HepG2 (cell line): ENCODE data around the gene UNC5CL. TPM values are rescaled to one million over a fixed set of nuclear protein-coding genes. Genes with fewer than 3 reads are reported as not detected.

Experiments
- ATF7-NPFF ChIP-seq: sonication (generic); formaldehyde crosslinking; IDR thresholded peaks from 2 replicates; pipeline ENCODE4 v1.8.1; 2023; ENCODE audit warnings: mild to moderate bottlenecking, low read depth, missing genetic modification reagents, moderate library complexity
- BRF2 ChIP-seq: sonication (generic); formaldehyde crosslinking; IDR thresholded peaks from 2 replicates; pipeline ENCODE4 v1.8.1; 2022; ENCODE audit warnings: mild to moderate bottlenecking, missing genetic modification reagents
- CC2D1A ChIP-seq: sonication (generic); formaldehyde crosslinking; IDR thresholded peaks from 2 replicates; pipeline ENCODE4 v1.8.1; 2023; ENCODE audit warnings: mild to moderate bottlenecking, missing genetic modification reagents
- CEBPG ChIP-seq: IDR thresholded peaks from 2 replicates; pipeline ENCODE4 v1.6.1; 2016
- CREBL2 ChIP-seq: sonication (generic); formaldehyde crosslinking; IDR thresholded peaks from 2 replicates; pipeline ENCODE4 v1.8.1; 2023; ENCODE audit warnings: missing genetic modification reagents, mild to moderate bottlenecking, borderline replicate concordance
- DNMT3B ChIP-seq: conservative IDR thresholded peaks from 2 replicates; pipeline ENCODE4 v1.6.1; 2016; ENCODE audit warnings: missing biosample characterization, control low read depth
- DRAP1 ChIP-seq: IDR thresholded peaks from 2 replicates; pipeline ENCODE4 v1.6.1; 2016; ENCODE audit warnings: missing genetic modification reagents, missing compliant biosample characterization
- ELF3 ChIP-seq: IDR thresholded peaks from 2 replicates; pipeline ENCODE4 v1.6.1; 2016; ENCODE audit warnings: missing genetic modification reagents, missing compliant biosample characterization
- FOSL2 ChIP-seq: sonication (generic); formaldehyde crosslinking; IDR thresholded peaks from 2 replicates; pipeline ENCODE4 v1.4.0; 2020; ENCODE audit warnings: missing genetic modification reagents
- GATAD1 ChIP-seq: IDR thresholded peaks from 2 replicates; pipeline ENCODE4 v1.6.1; 2016; ENCODE audit warnings: missing genetic modification reagents, missing compliant biosample characterization
- GATAD2A ChIP-seq: IDR thresholded peaks from 2 replicates; pipeline ENCODE4 v1.6.1; 2016
- HMG20B ChIP-seq: conservative IDR thresholded peaks from 2 replicates; pipeline ENCODE4 v1.6.1; 2016; ENCODE audit warnings: missing genetic modification reagents, missing compliant biosample characterization
- ISX ChIP-seq: sonication (generic); formaldehyde crosslinking; conservative IDR thresholded peaks from 2 replicates; pipeline ENCODE4 v1.5.0; 2020; ENCODE audit warnings: missing genetic modification reagents
- MYC ChIP-seq: sonication (generic); formaldehyde crosslinking; IDR thresholded peaks from 2 replicates; pipeline ENCODE4 v1.9.0; 2021; ENCODE audit warnings: missing genetic modification reagents, borderline replicate concordance
- NCOA2 ChIP-seq: sonication (generic); formaldehyde crosslinking; IDR thresholded peaks from 2 replicates; pipeline ENCODE4 v1.8.0; 2022; ENCODE audit warnings: inconsistent platforms
- RFX3 ChIP-seq: IDR thresholded peaks from 2 replicates; pipeline ENCODE4 v1.6.1; 2016; ENCODE audit warnings: missing biosample characterization, missing genetic modification reagents
- SIX1 ChIP-seq: sonication (generic); formaldehyde crosslinking; IDR thresholded peaks from 2 replicates; pipeline ENCODE4 v1.4.0; 2020; ENCODE audit warnings: missing genetic modification reagents, borderline replicate concordance
- SKI ChIP-seq: fragments of 450-650 bp; IDR thresholded peaks from one replicate; pipeline ENCODE4 v1.6.1; 2018; ENCODE audit warnings: mild to moderate bottlenecking; ENCODE audit not compliant: partially characterized antibody
- SRSF1 ChIP-seq: fragments of 200-400 bp; formaldehyde crosslinking; optimal IDR thresholded peaks from 2 replicates; pipeline ENCODE3; 2017; ENCODE audit warnings: mild to moderate bottlenecking, low read depth, low read length, moderate library complexity
- TARDBP ChIP-seq: sonication (generic); formaldehyde crosslinking; IDR thresholded peaks from 2 replicates; pipeline ENCODE4 v1.8.0; 2022; ENCODE audit warnings: mild to moderate bottlenecking, missing genetic modification reagents
- ZBTB3 ChIP-seq: sonication (generic); formaldehyde crosslinking; IDR thresholded peaks from 2 replicates; pipeline ENCODE4 v1.4.0; 2020; ENCODE audit warnings: low read depth, mild to moderate bottlenecking, moderate library complexity, missing genetic modification reagents, borderline replicate concordance
- ZMYM4 ChIP-seq: sonication (generic); formaldehyde crosslinking; IDR thresholded peaks from 2 replicates; pipeline ENCODE4 v1.8.1; 2023; ENCODE audit warnings: mild to moderate bottlenecking, missing genetic modification reagents
- ZNF10 ChIP-seq: sonication (generic); formaldehyde crosslinking; IDR thresholded peaks from 2 replicates; pipeline ENCODE4 v1.4.0; 2020; ENCODE audit warnings: mild to moderate bottlenecking, low read depth, missing genetic modification reagents, borderline replicate concordance
- ZNF362 ChIP-seq: sonication (generic); formaldehyde crosslinking; IDR thresholded peaks from 2 replicates; pipeline ENCODE4 v1.4.0; 2020; ENCODE audit warnings: missing genetic modification reagents, mild to moderate bottlenecking, borderline replicate concordance
- ZNF431 ChIP-seq: sonication (generic); formaldehyde crosslinking; IDR thresholded peaks from 2 replicates; pipeline ENCODE4 v1.9.0; 2022; ENCODE audit warnings: missing genetic modification reagents, low read depth, mild to moderate bottlenecking, borderline replicate concordance
- ZNF496 ChIP-seq: sonication (generic); formaldehyde crosslinking; IDR thresholded peaks from 2 replicates; pipeline ENCODE4 v1.8.1; 2023; ENCODE audit warnings: mild to moderate bottlenecking, moderate library complexity, missing genetic modification reagents; ENCODE audit not compliant: insufficient replicate concordance
- ZNF543 ChIP-seq: sonication (generic); formaldehyde crosslinking; IDR thresholded peaks from 2 replicates; pipeline ENCODE4 v1.4.0; 2020; ENCODE audit warnings: mild to moderate bottlenecking, missing genetic modification reagents
- ZNF547 ChIP-seq: sonication (generic); formaldehyde crosslinking; IDR thresholded peaks from 2 replicates; pipeline ENCODE4 v1.5.1; 2020; ENCODE audit warnings: mild to moderate bottlenecking, missing genetic modification reagents
- ZNF589 ChIP-seq: sonication (generic); formaldehyde crosslinking; conservative IDR thresholded peaks from 2 replicates; pipeline ENCODE4 v1.8.0; 2022; ENCODE audit warnings: mild to moderate bottlenecking, moderate library complexity, missing genetic modification reagents
- ZNF891 ChIP-seq: sonication (generic); formaldehyde crosslinking; IDR thresholded peaks from 2 replicates; pipeline ENCODE4 v1.5.0; 2020; ENCODE audit warnings: mild to moderate bottlenecking, missing genetic modification reagents
- polyA plus RNA-seq, 8 experiments: library from polyadenylated mRNA; depleted of rRNA in 3 of 8; stranded (reverse) in 7 of 8; unstranded in 1 of 8; fragments of >200 nt; fragmentation: Illumina TruSeq in 4 of 8; extraction: Trizol in 4 of 8; gene quantifications; 2 replicates each; pipeline versions ENCODE4 v1.2.1 to v1.2.3, GENCODE V29; 2011 to 2016; ENCODE audit warnings: low read depth in 4 of 8, missing spikeins in 1 of 8, mixed read lengths in 1 of 8; ENCODE audit not compliant: insufficient read depth in 1 of 8
- total RNA-seq, 5 experiments: library from RNA; depleted of rRNA; stranded (reverse); fragments of >200 nt; fragmentation: Illumina TruSeq; extraction: Trizol; gene quantifications; 2 replicates each; pipeline ENCODE4 v1.2.3, GENCODE V29; 2016; ENCODE audit warnings: low read depth in 1 of 5
- TF ChIP-seq, protein P1 (sequence below): sonication (generic); formaldehyde crosslinking; IDR thresholded peaks from 2 replicates; pipeline ENCODE4 v1.8.0; 2022; ENCODE audit warnings: mild to moderate bottlenecking, missing genetic modification reagents, borderline replicate concordance

UNC5CL gene
- total and polyA plus RNA-seq, 2 of the 13 experiments (the other 11 are each of a cell fraction or from before 2014, with no cell fraction given): 2.4 to 2.5 TPM

DNA sequence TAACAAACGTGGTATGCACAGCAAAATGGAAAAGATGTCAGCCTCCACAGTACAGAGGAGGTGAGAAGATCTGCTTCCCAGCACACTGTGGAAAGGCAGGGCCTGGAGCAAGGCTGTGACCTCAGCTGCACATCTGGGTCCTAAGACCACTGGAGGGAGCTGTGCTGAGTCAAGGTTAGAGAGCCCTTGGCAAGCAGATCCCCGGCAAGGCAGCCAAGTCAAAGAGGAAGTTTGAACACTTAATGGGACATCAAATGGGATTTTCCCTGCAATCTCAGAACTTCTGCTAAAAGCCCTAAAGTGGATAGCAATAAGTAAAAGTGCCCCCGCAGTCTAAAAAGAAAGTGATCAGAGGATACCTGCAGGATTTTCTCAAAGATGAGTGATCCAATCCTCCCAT, 39.5 kb downstream of the UNC5CL start (continued):
- TF ChIP-seq HMG20B (CRISPR knock-in tag) (no peak), SKI (no peak), ZNF891 (CRISPR knock-in tag) (no peak), CREBL2 (CRISPR knock-in tag) (no peak), ZNF589 (CRISPR knock-in tag) (no peak), BRF2 (no peak), CEBPG (CRISPR knock-in tag) (no peak), ATF7-NPFF (CRISPR knock-in tag) (no peak), ZMYM4 (CRISPR knock-in tag) (peak; percentile 57), ISX (CRISPR knock-in tag) (no peak), ZBTB3 (CRISPR knock-in tag) (no peak), GATAD2A (CRISPR knock-in tag) (peak; percentile 77), FOSL2 (CRISPR knock-in tag) (peak; percentile 69), DNMT3B (CRISPR knock-in tag) (no peak), MYC (CRISPR knock-in tag) (no peak), TARDBP (CRISPR knock-in tag) (no peak), ZNF431 (CRISPR knock-in tag) (no peak), GATAD1 (no peak), ZNF496 (CRISPR knock-in tag) (no peak), ZNF543 (CRISPR knock-in tag) (no peak), RFX3 (no peak), SIX1 (CRISPR knock-in tag) (no peak), CC2D1A (CRISPR knock-in tag) (no peak), ELF3 (CRISPR knock-in tag) (peak; percentile 59; the same call in 1 of the 2 replicates), ZNF10 (CRISPR knock-in tag) (no peak), ZNF547 (CRISPR knock-in tag) (no peak), ZNF362 (CRISPR knock-in tag) (no peak), DRAP1 (CRISPR knock-in tag) (no peak), NCOA2 (CRISPR knock-in tag) (no peak), SRSF1 (no peak)
- TF ChIP-seq, protein P1, sequence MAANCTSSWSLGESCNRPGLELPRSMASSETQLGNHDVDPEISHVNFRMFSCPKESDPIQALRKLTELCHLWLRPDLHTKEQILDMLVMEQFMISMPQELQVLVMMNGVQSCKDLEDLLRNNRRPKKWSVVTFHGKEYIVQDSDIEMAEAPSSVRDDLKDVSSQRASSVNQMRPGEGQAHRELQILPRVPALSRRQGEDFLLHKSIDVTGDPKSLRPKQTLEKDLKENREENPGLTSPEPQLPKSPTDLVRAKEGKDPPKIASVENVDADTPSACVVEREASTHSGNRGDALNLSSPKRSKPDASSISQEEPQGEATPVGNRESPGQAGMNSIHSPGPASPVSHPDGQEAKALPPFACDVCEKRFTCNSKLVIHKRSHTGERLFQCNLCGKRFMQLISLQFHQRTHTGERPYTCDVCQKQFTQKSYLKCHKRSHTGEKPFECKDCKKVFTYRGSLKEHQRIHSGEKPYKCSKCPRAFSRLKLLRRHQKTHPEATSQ (CRISPR knock-in tag): no peak
